ENCODE results near the gene PRTG.

DNA sequence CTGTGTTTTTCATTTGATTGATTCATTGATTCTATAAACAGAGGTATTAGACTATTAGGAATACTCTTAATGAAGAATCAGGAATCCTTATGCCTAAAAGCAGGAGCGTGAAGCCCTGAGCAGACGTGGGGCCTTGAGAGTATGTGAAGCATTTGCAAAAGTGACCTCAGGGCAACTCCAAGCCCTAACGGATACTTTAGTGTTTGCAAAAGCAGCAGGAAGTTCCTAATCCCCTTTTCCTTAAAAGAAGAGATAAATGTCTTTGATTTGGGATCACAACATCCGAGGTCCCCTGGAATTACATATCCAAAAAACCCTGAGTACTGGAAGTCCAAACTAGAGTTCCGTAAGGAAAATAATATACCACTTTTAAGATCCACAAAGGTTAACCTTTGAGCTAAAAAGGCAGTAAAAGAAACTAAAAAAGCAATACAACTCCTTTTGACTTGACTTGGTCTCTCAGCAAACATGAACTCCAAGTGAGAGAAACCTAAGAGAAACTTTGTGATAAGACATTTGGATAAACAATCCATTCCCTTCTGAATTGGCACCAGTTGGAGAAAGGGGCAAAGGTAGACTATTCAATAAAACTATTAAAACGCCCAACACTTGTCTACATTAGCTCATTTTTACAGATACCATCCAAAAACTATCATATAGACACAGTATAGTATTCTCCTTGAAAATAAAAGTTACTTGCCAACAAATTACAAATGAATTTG is 27.4 kb downstream of the PRTG start:
- TF ChIP-seq HCFC1 (IDR thresholded peaks at IDR 0.05; ENCODE audit: low read length) (no peak), ESRRA (IDR thresholded peaks at IDR 0.05; ENCODE audit: low read length) (no peak), EP300 (IDR thresholded peaks at IDR 0.05; ENCODE audit: borderline replicate concordance in 1 of 2, control insufficient read depth in 1 of 2, low read depth in 2 of 2, low read length in 2 of 2) (no peak), POLR2A (IDR thresholded peaks at IDR 0.05; ENCODE audit: low read depth, low read length) (no peak), EZH2 (IDR thresholded peaks at IDR 0.05; ENCODE audit: borderline replicate concordance, control insufficient read depth, low read depth, low read length) (no peak), ZNF24 (IDR thresholded peaks at IDR 0.05) (no peak), SRF (IDR thresholded peaks at IDR 0.05; ENCODE audit: low read depth in 2 of 2, low read length in 2 of 2) (no peak), CHD4 (IDR thresholded peaks at IDR 0.05) (no peak), BMI1 (IDR thresholded peaks at IDR 0.05; ENCODE audit: borderline replicate concordance) (no peak), FOXK2 (IDR thresholded peaks at IDR 0.05) (no peak), MTA2 (IDR thresholded peaks at IDR 0.05; ENCODE audit: low read depth) (no peak), TAF1 (IDR thresholded peaks at IDR 0.05; ENCODE audit: borderline replicate concordance, low read depth, low read length) (no peak)
- TF ChIP-seq, protein P1, sequence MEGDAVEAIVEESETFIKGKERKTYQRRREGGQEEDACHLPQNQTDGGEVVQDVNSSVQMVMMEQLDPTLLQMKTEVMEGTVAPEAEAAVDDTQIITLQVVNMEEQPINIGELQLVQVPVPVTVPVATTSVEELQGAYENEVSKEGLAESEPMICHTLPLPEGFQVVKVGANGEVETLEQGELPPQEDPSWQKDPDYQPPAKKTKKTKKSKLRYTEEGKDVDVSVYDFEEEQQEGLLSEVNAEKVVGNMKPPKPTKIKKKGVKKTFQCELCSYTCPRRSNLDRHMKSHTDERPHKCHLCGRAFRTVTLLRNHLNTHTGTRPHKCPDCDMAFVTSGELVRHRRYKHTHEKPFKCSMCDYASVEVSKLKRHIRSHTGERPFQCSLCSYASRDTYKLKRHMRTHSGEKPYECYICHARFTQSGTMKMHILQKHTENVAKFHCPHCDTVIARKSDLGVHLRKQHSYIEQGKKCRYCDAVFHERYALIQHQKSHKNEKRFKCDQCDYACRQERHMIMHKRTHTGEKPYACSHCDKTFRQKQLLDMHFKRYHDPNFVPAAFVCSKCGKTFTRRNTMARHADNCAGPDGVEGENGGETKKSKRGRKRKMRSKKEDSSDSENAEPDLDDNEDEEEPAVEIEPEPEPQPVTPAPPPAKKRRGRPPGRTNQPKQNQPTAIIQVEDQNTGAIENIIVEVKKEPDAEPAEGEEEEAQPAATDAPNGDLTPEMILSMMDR (IDR thresholded peaks at IDR 0.05 in 2 of 3, conservative IDR thresholded peaks at IDR 0.05 in 1 of 3; ENCODE audit: control insufficient read depth in 2 of 3, extremely low read depth in 1 of 3, insufficient read depth in 1 of 3, low read depth in 3 of 3, low read length in 3 of 3), result no peak
- TF ChIP-seq, protein P2, sequence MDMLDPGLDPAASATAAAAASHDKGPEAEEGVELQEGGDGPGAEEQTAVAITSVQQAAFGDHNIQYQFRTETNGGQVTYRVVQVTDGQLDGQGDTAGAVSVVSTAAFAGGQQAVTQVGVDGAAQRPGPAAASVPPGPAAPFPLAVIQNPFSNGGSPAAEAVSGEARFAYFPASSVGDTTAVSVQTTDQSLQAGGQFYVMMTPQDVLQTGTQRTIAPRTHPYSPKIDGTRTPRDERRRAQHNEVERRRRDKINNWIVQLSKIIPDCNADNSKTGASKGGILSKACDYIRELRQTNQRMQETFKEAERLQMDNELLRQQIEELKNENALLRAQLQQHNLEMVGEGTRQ (IDR thresholded peaks at IDR 0.05; ENCODE audit: borderline replicate concordance, low read depth, low read length), result no peak
